Stimulated activated CD4-positive, alpha-beta T cell treated with anti-CD3 and anti-CD28 coated beads, Interleukin-12 subunit alpha, Interleukin-12 subunit beta, amount 100 ng/mL, for 4 hours (primary cell): ENCODE results near the gene SRSF8.
"Not testable (repeated sequence)": the region's sequence is repeated elsewhere in the genome, so short reads cannot be mapped to it uniquely, and the experiment has no call there.

Experiments used
- DNase-seq: peaks from one replicate; pipeline ENCODE4 v3.0.0-alpha.2; 2020

Gene SRSF8

GRCh38 chr11:95066716-95067038 lies at the start of gene SRSF8:
Gene SRSF8, plus strand, starts transcription at chr11:95066919. Its CDS starts 308 bp downstream, at chr11:95067227.
- DNase-seq: no peak

- DNase-seq: not testable (repeated sequence)
Observed at GRCh38 chr11:95021468-95021867, 45.3 kb upstream of the SRSF8 start.

- no peak for DNase-seq
Observed at GRCh38 chr11:95024958-95025357, 41.8 kb upstream of the SRSF8 start, which contains the start of gene KDM4E. Gene KDM4E, plus strand, starts transcription at chr11:95025258. Its CDS starts 300 bp downstream, at chr11:95025558.

- not testable (repeated sequence) for DNase-seq
Observed at GRCh38 chr11:95025594-95025993, 41.1 kb upstream of the SRSF8 start.

- no peak for DNase-seq
Observed at GRCh38 chr11:95028357-95028756, 38.4 kb upstream of the SRSF8 start.

- DNase-seq: no peak
Observed at GRCh38 chr11:95033051-95033450, 33.7 kb upstream of the SRSF8 start.

- DNase-seq: no peak
Observed at GRCh38 chr11:95035316-95035715, 31.4 kb upstream of the SRSF8 start.

GRCh38 chr11:95037356-95038035 lies 29.2 kb upstream of the SRSF8 start:
- peak; percentile 8 for DNase-seq

GRCh38 chr11:95042239-95042638 lies 24.5 kb upstream of the SRSF8 start:
- no peak for DNase-seq

- DNase-seq: no peak
Observed at GRCh38 chr11:95042906-95043305, 23.8 kb upstream of the SRSF8 start.

GRCh38 chr11:95044010-95044409 lies 22.7 kb upstream of the SRSF8 start:
- DNase-seq: no peak

- no peak for DNase-seq
Observed at GRCh38 chr11:95045812-95046211, 20.9 kb upstream of the SRSF8 start.

GRCh38 chr11:95049122-95049521 lies 17.6 kb upstream of the SRSF8 start, which contains the start of gene KDM4F:
Gene KDM4F, plus strand, starts transcription at chr11:95049422.
- not testable (repeated sequence) for DNase-seq

GRCh38 chr11:95050595-95051202 lies 16.0 kb upstream of the SRSF8 start:
- DNase-seq: no peak

GRCh38 chr11:95054356-95054755 lies 12.4 kb upstream of the SRSF8 start:
- DNase-seq: no peak

GRCh38 chr11:95055283-95055897 lies 11.3 kb upstream of the SRSF8 start:
- no peak for DNase-seq

- DNase-seq: no peak
Observed at GRCh38 chr11:95057959-95058358, 8.8 kb upstream of the SRSF8 start.

GRCh38 chr11:95058621-95059020 lies 8.1 kb upstream of the SRSF8 start:
- DNase-seq: no peak

GRCh38 chr11:95059046-95059445 lies 7.7 kb upstream of the SRSF8 start:
- DNase-seq: no peak

- DNase-seq: no peak
Observed at GRCh38 chr11:95065336-95065735, 1.4 kb upstream of the SRSF8 start.

GRCh38 chr11:95067039-95067840 lies 521 bp downstream of the SRSF8 start:
- DNase-seq: peak; percentile 69

- DNase-seq: no peak
Observed at GRCh38 chr11:95067841-95068219, 1.1 kb downstream of the SRSF8 start.

GRCh38 chr11:95068549-95068948 lies 1.8 kb downstream of the SRSF8 start:
- peak; percentile 42 for DNase-seq
